ENCODE data around the gene IL26.
"Not testable (repeated sequence)": the region's sequence is repeated elsewhere in the genome, so short reads cannot be mapped to it uniquely, and the experiment has no call there.

Gene IL26

GRCh38 chr12:68199127-68199526 lies 26.5 kb downstream of the IL26 start:
- DNase-seq (ENCODE audit: low read depth in 1 of 2, low spot score in 1 of 2), result no peak

GRCh38 chr12:68198507-68199086 lies 27.0 kb downstream of the IL26 start:
- DNase-seq (ENCODE audit: low read depth in 1 of 2, low spot score in 1 of 2), result no peak

- DNase-seq (ENCODE audit: low read depth in 1 of 2, low spot score in 1 of 2), result no peak
Observed at GRCh38 chr12:68190301-68190700, 35.3 kb downstream of the IL26 start.

- peak in 1 of 2 donors; percentile 3 for DNase-seq (ENCODE audit: low read depth in 1 of 2, low spot score in 1 of 2)
Observed at GRCh38 chr12:68189821-68190242, 35.8 kb downstream of the IL26 start.

- DNase-seq (ENCODE audit: low read depth in 1 of 2, low spot score in 1 of 2), result no peak
Observed at GRCh38 chr12:68185598-68185997, 40.0 kb downstream of the IL26 start.

GRCh38 chr12:68180792-68181744 lies 44.5 kb downstream of the IL26 start:
- DNase-seq (ENCODE audit: low read depth in 1 of 2, low spot score in 1 of 2), result no peak

GRCh38 chr12:68178774-68179439 lies 46.7 kb downstream of the IL26 start:
- no peak for DNase-seq (ENCODE audit: low read depth in 1 of 2, low spot score in 1 of 2)

- no peak for DNase-seq (ENCODE audit: low read depth in 1 of 2, low spot score in 1 of 2)
Observed at GRCh38 chr12:68178184-68178583, 47.4 kb downstream of the IL26 start.

- DNase-seq (ENCODE audit: low read depth in 1 of 2, low spot score in 1 of 2), result no peak
Observed at GRCh38 chr12:68177562-68177961, 48.0 kb downstream of the IL26 start.

GRCh38 chr12:68176257-68176656 lies 49.4 kb downstream of the IL26 start:
- no peak for DNase-seq (ENCODE audit: low read depth in 1 of 2, low spot score in 1 of 2)

GRCh38 chr12:68175557-68176061 lies 50.0 kb downstream of the IL26 start:
- peak; percentile 3 to 30 for DNase-seq (ENCODE audit: low read depth in 1 of 2, low spot score in 1 of 2)

GRCh38 chr12:68174761-68175160 lies 50.8 kb downstream of the IL26 start:
- DNase-seq (ENCODE audit: low read depth in 1 of 2, low spot score in 1 of 2), result not testable (repeated sequence)

GRCh38 chr12:68173792-68174191 lies 51.8 kb downstream of the IL26 start:
- no peak for DNase-seq (ENCODE audit: low read depth in 1 of 2, low spot score in 1 of 2)

GRCh38 chr12:68170726-68171125 lies 54.9 kb downstream of the IL26 start:
- DNase-seq (ENCODE audit: low read depth in 1 of 2, low spot score in 1 of 2), result no peak

GRCh38 chr12:68169213-68169889 lies 56.3 kb downstream of the IL26 start:
- no peak for DNase-seq (ENCODE audit: low read depth in 1 of 2, low spot score in 1 of 2)

GRCh38 chr12:68166317-68166831 lies 59.2 kb downstream of the IL26 start:
- DNase-seq (ENCODE audit: low read depth in 1 of 2, low spot score in 1 of 2), result no peak

GRCh38 chr12:68163560-68164081 lies 62.0 kb downstream of the IL26 start:
- no peak for DNase-seq (ENCODE audit: low read depth in 1 of 2, low spot score in 1 of 2)

GRCh38 chr12:68162374-68162773 lies 63.2 kb downstream of the IL26 start:
- no peak for DNase-seq (ENCODE audit: low read depth in 1 of 2, low spot score in 1 of 2)

GRCh38 chr12:68159681-68160304 lies 65.8 kb downstream of the IL26 start, which contains the start of gene IFNG:
Gene IFNG, minus strand, starts transcription at chr12:68159740. Its CDS starts 125 bp downstream, at chr12:68159615.
- no peak for DNase-seq (ENCODE audit: low read depth in 1 of 2, low spot score in 1 of 2)

GRCh38 chr12:68158432-68158831 lies 67.2 kb downstream of the IL26 start:
- no peak for DNase-seq (ENCODE audit: low read depth in 1 of 2, low spot score in 1 of 2)

Measured in stimulated activated CD4-positive, alpha-beta T cell treated with anti-CD3 and anti-CD28 coated beads, Interleukin-15, amount 100 ng/mL, for 1 hour (primary cell).